ENCODE data around the gene ARHGAP10. TPM values are rescaled to one million over a fixed set of nuclear protein-coding genes. Genes with fewer than 3 reads are reported as not detected.

ARHGAP10 gene
- total RNA-seq, 1 experiment from 2014 or later, result 4.8 TPM

DNA sequence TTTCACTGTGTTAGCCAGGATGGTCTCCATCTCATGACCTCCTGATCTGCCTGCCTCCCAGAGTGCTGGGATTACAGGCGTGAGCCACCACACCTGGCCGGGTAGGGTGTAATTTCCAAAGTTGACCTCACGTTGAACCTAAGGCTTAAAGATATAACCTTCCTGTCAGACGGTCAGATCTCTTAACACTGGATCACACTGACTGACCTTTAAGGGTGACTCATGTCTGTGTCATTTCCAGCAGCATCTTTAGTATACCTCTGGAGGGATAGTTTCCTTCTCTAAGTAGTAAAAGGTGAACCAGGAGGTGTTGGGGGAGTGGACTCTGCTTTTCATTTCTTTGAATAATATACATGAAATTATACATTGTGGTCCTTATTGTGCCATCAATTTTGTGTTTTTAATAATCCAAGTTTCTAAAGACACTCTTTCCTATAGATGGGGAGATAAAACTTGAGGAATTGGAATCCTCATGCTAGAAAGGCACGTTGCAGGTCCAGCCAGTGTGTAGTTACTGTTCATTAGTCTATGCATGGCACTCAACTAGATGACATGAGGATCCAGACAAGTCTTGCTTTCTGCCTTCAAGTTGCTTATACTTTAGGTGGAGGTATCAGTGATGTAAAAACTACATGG lies 45.7 kb downstream of the ARHGAP10 start:
- TF ChIP-seq CTCF (conservative IDR thresholded peaks at IDR 0.05; ENCODE audit: low read depth, low read length), result no peak
- TF ChIP-seq EZH2 (IDR thresholded peaks at IDR 0.05; ENCODE audit: borderline replicate concordance, low read depth, low read length, poor library complexity, severe bottlenecking), result no peak
- Histone ChIP-seq H3K4me3 (ENCODE audit: low read depth, low read length, poor library complexity, severe bottlenecking) (no peak overlapping the region), H3K27me3 (replicated peaks; ENCODE audit: insufficient read depth, low read depth, low read length, poor library complexity) (no peaks in the 10 kb centered on the region), H3K36me3 (ENCODE audit: insufficient read depth, low read length, poor library complexity, severe bottlenecking) (no peaks in the 10 kb centered on the region), H3K4me1 (ENCODE audit: insufficient read depth, low read length, poor library complexity, severe bottlenecking) (peaks cover 20% of the 10 kb centered on the region), H3K27ac (ENCODE audit: low read depth, low read length, poor library complexity, severe bottlenecking) (no peak overlapping the region), H3K9me3 (ENCODE audit: low read depth, low read length, poor library complexity, severe bottlenecking) (no peaks in the 10 kb centered on the region)
- CTCF ChIA-PET, result no interaction called here
- intact Hi-C loops (cut with micrococcal nuclease; ENCODE audit: unreplicated experiment), result no loop called here
- DNase-seq (ENCODE audit: low spot score), result no peak
- BruUV-seq (replicated peaks), result no TSS peak
- POLR2A ChIA-PET (ENCODE audit: low non-redundant PET), result no interaction called here

- H3K36me3 ChIP-seq (ENCODE audit: insufficient read depth, low read length, poor library complexity, severe bottlenecking), result no peaks in the 10 kb centered on the region
- no peak overlapping the region for H3K4me3 ChIP-seq (ENCODE audit: low read depth, low read length, poor library complexity, severe bottlenecking)
- intact Hi-C loops (cut with micrococcal nuclease; ENCODE audit: unreplicated experiment), result no loop called here
- TF ChIP-seq CTCF (conservative IDR thresholded peaks at IDR 0.05; ENCODE audit: low read depth, low read length), result no peak
- no peak for TF ChIP-seq EZH2 (IDR thresholded peaks at IDR 0.05; ENCODE audit: borderline replicate concordance, low read depth, low read length, poor library complexity, severe bottlenecking)
- no peaks in the 10 kb centered on the region for H3K27me3 ChIP-seq (replicated peaks; ENCODE audit: insufficient read depth, low read depth, low read length, poor library complexity)
- no peaks in the 10 kb centered on the region for H3K9me3 ChIP-seq (ENCODE audit: low read depth, low read length, poor library complexity, severe bottlenecking)
- POLR2A ChIA-PET (ENCODE audit: low non-redundant PET), result no interaction called here
- BruUV-seq (replicated peaks), result no TSS peak
- CTCF ChIA-PET, result interaction anchor here (0.6 kb wide), 1 partner anchor 11 kb away, joined by 3 read pairs; no protein-coding TSS in a partner anchor
- DNase-seq (ENCODE audit: low spot score), result no peak
- H3K4me1 ChIP-seq (ENCODE audit: insufficient read depth, low read length, poor library complexity, severe bottlenecking), result peaks cover 8% of the 10 kb centered on the region
- no peak overlapping the region for H3K27ac ChIP-seq (ENCODE audit: low read depth, low read length, poor library complexity, severe bottlenecking)
Observed at GRCh38 chr4:147778942-147779341, 47.1 kb downstream of the ARHGAP10 start.

DNA sequence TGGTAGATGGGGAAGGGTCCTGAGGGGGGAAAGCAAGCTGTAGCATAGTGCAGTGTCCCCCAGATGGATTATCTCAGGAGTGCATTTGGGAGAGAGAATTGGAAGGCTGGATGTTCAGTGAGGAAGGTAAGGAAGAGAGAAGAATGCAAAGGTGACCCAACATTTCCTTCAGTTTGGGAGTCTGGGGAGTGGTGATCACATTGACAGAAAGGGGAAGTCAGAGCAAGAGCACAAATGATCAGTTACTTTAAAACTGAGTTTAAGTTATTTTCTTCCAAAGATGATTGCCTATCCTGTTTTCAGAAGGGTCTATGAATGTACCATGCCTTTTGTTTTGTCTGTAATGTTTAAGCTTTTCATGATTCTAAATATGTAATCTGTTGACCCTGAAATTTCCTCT lies 47.6 kb downstream of the ARHGAP10 start:
- intact Hi-C loops (cut with micrococcal nuclease; ENCODE audit: unreplicated experiment), result no loop called here
- no peaks in the 10 kb centered on the region for H3K36me3 ChIP-seq (ENCODE audit: insufficient read depth, low read length, poor library complexity, severe bottlenecking)
- no peak overlapping the region for H3K27ac ChIP-seq (ENCODE audit: low read depth, low read length, poor library complexity, severe bottlenecking)
- H3K4me1 ChIP-seq (ENCODE audit: insufficient read depth, low read length, poor library complexity, severe bottlenecking), result peaks cover 8% of the 10 kb centered on the region
- ChIA-PET POLR2A (ENCODE audit: low non-redundant PET) (interaction anchor here (0.7 kb wide), 1 partner anchor 1469 kb away, joined by 5 read pairs; no protein-coding TSS in a partner anchor), CTCF (no interaction called here)
- H3K4me3 ChIP-seq (ENCODE audit: low read depth, low read length, poor library complexity, severe bottlenecking), result no peak overlapping the region
- no peak for TF ChIP-seq CTCF (conservative IDR thresholded peaks at IDR 0.05; ENCODE audit: low read depth, low read length)
- TF ChIP-seq EZH2 (IDR thresholded peaks at IDR 0.05; ENCODE audit: borderline replicate concordance, low read depth, low read length, poor library complexity, severe bottlenecking), result no peak
- BruUV-seq (replicated peaks), result no TSS peak
- no peaks in the 10 kb centered on the region for H3K27me3 ChIP-seq (replicated peaks; ENCODE audit: insufficient read depth, low read depth, low read length, poor library complexity)
- DNase-seq (ENCODE audit: low spot score), result no peak
- H3K9me3 ChIP-seq (ENCODE audit: low read depth, low read length, poor library complexity, severe bottlenecking), result no peaks in the 10 kb centered on the region

Data from A673 (cell line).